ENCODE data around the gene DOCK4. TPM values are rescaled to one million over a fixed set of nuclear protein-coding genes. Genes with fewer than 3 reads are reported as not detected.

The DOCK4 gene
- total and polyA plus RNA-seq, 4 donors: 2.9 to 94.3 (median 20.0) TPM

- H3K9me3 ChIP-seq (ENCODE audit: control insufficient read depth, low read length): no peaks in the 10 kb centered on the region
- no peak for ATAC-seq (ENCODE audit: low FRiP score)
- no peak for DNase-seq
- intact Hi-C loops (cut with DNase I): no loop called here
- no peak overlapping the region for H3K4me3 ChIP-seq (ENCODE audit: low read length in 2 of 2)
- H3K4me1 ChIP-seq (ENCODE audit: control insufficient read depth in 1 of 2, insufficient read depth in 2 of 2, low read length in 2 of 2): peaks cover 0 to 1% of the 10 kb centered on the region in 2 donors
- H3K36me3 ChIP-seq (ENCODE audit: control insufficient read depth in 1 of 2, insufficient read depth in 2 of 2, low read length in 1 of 2): no peaks in the 10 kb centered on the region
- WGBS, 2 donors: 75 to 81% methylated on average over 4 of the region's 4 CpGs
- no peaks in the 10 kb centered on the region for H3K27me3 ChIP-seq (ENCODE audit: control insufficient read depth in 1 of 2, insufficient read depth in 2 of 2, low read length in 1 of 2)
- no peak overlapping the region for H3K27ac ChIP-seq (ENCODE audit: low read depth in 1 of 2, low read length in 2 of 2)
Measured at GRCh38 chr7:111750228-111750627, 456.0 kb downstream of the DOCK4 start.

GRCh38 chr7:111749625-111750024 is 456.6 kb downstream of the DOCK4 start:
- no peaks in the 10 kb centered on the region for H3K27me3 ChIP-seq (ENCODE audit: control insufficient read depth in 1 of 2, insufficient read depth in 2 of 2, low read length in 1 of 2)
- intact Hi-C loops (cut with DNase I): loop anchor here in 1 of 2 donors (10.0 kb wide), 2 partner anchors 665 to 1675 kb away; no protein-coding TSS in a partner anchor
- no peak overlapping the region for H3K4me3 ChIP-seq (ENCODE audit: low read length in 2 of 2)
- no peak for DNase-seq
- no peak overlapping the region for H3K27ac ChIP-seq (ENCODE audit: low read depth in 1 of 2, low read length in 2 of 2)
- no peak for ATAC-seq (ENCODE audit: low FRiP score)
- no peaks in the 10 kb centered on the region for H3K4me1 ChIP-seq (ENCODE audit: control insufficient read depth in 1 of 2, insufficient read depth in 2 of 2, low read length in 2 of 2)
- no peaks in the 10 kb centered on the region for H3K9me3 ChIP-seq (ENCODE audit: control insufficient read depth, low read length)
- WGBS, 2 donors: 96 to 97% methylated on average over 2 of the region's 2 CpGs
- H3K36me3 ChIP-seq (ENCODE audit: control insufficient read depth in 1 of 2, insufficient read depth in 2 of 2, low read length in 1 of 2): no peaks in the 10 kb centered on the region

GRCh38 chr7:111747718-111748117 is 458.5 kb downstream of the DOCK4 start:
- no peaks in the 10 kb centered on the region for H3K4me1 ChIP-seq (ENCODE audit: control insufficient read depth in 1 of 2, insufficient read depth in 2 of 2, low read length in 2 of 2)
- no peaks in the 10 kb centered on the region for H3K36me3 ChIP-seq (ENCODE audit: control insufficient read depth in 1 of 2, insufficient read depth in 2 of 2, low read length in 1 of 2)
- no peaks in the 10 kb centered on the region for H3K27me3 ChIP-seq (ENCODE audit: control insufficient read depth in 1 of 2, insufficient read depth in 2 of 2, low read length in 1 of 2)
- ATAC-seq (ENCODE audit: low FRiP score): no peak
- no peak for DNase-seq
- H3K9me3 ChIP-seq (ENCODE audit: control insufficient read depth, low read length): no peaks in the 10 kb centered on the region
- intact Hi-C loops (cut with DNase I): loop anchor here in 1 of 2 donors (10.0 kb wide), 2 partner anchors 667 to 1677 kb away; no protein-coding TSS in a partner anchor
- no peak overlapping the region for H3K27ac ChIP-seq (ENCODE audit: low read depth in 1 of 2, low read length in 2 of 2)
- H3K4me3 ChIP-seq (ENCODE audit: low read length in 2 of 2): no peak overlapping the region

- DNase-seq: no peak
Measured at GRCh38 chr7:111746950-111747349, 459.2 kb downstream of the DOCK4 start.

GRCh38 chr7:111744501-111745155 is 461.6 kb downstream of the DOCK4 start:
- H3K27ac ChIP-seq (ENCODE audit: low read depth in 1 of 2, low read length in 2 of 2): no peak overlapping the region
- no peak overlapping the region for H3K4me3 ChIP-seq (ENCODE audit: low read length in 2 of 2)
- WGBS, 2 donors: 17 to 18% methylated on average over 2 of the region's 2 CpGs
- ATAC-seq (ENCODE audit: low FRiP score) (no peak), DNase-seq (no peak)
- intact Hi-C loops (cut with DNase I): loop anchor here (5.0 to 10.0 kb wide), 4 partner anchors 670 to 1680 kb away; no protein-coding TSS in a partner anchor
- no peaks in the 10 kb centered on the region for H3K27me3 ChIP-seq (ENCODE audit: control insufficient read depth in 1 of 2, insufficient read depth in 2 of 2, low read length in 1 of 2)
- H3K36me3 ChIP-seq (ENCODE audit: control insufficient read depth in 1 of 2, insufficient read depth in 2 of 2, low read length in 1 of 2): no peaks in the 10 kb centered on the region
- H3K4me1 ChIP-seq (ENCODE audit: control insufficient read depth in 1 of 2, insufficient read depth in 2 of 2, low read length in 2 of 2): no peaks in the 10 kb centered on the region
- H3K9me3 ChIP-seq (ENCODE audit: control insufficient read depth, low read length): no peaks in the 10 kb centered on the region

More at GRCh38 chr7:111746950-111747349, 459.2 kb downstream of the DOCK4 start:
- ATAC-seq (ENCODE audit: low FRiP score): no peak
- Histone ChIP-seq H3K27me3 (ENCODE audit: control insufficient read depth in 1 of 2, insufficient read depth in 2 of 2, low read length in 1 of 2) (no peaks in the 10 kb centered on the region), H3K4me1 (ENCODE audit: control insufficient read depth in 1 of 2, insufficient read depth in 2 of 2, low read length in 2 of 2) (no peaks in the 10 kb centered on the region), H3K27ac (ENCODE audit: low read depth in 1 of 2, low read length in 2 of 2) (no peak overlapping the region), H3K36me3 (ENCODE audit: control insufficient read depth in 1 of 2, insufficient read depth in 2 of 2, low read length in 1 of 2) (no peaks in the 10 kb centered on the region), H3K9me3 (ENCODE audit: control insufficient read depth, low read length) (no peaks in the 10 kb centered on the region), H3K4me3 (ENCODE audit: low read length in 2 of 2) (no peak overlapping the region)
- intact Hi-C loops (cut with DNase I): loop anchor here in 1 of 2 donors (10.0 kb wide), 2 partner anchors 668 to 1678 kb away; no protein-coding TSS in a partner anchor
- 90 to 94% methylated on average over 4 of the region's 4 CpGs for WGBS, 2 donors

- intact Hi-C loops (cut with DNase I): loop anchor here (5.0 to 10.0 kb wide), 4 partner anchors 671 to 1681 kb away; no protein-coding TSS in a partner anchor
- Histone ChIP-seq H3K4me1 (ENCODE audit: control insufficient read depth in 1 of 2, insufficient read depth in 2 of 2, low read length in 2 of 2) (no peaks in the 10 kb centered on the region), H3K36me3 (ENCODE audit: control insufficient read depth in 1 of 2, insufficient read depth in 2 of 2, low read length in 1 of 2) (peaks cover 0 to 6% of the 10 kb centered on the region in 2 donors), H3K4me3 (ENCODE audit: low read length in 2 of 2) (no peak overlapping the region), H3K27ac (ENCODE audit: low read depth in 1 of 2, low read length in 2 of 2) (no peak overlapping the region), H3K9me3 (ENCODE audit: control insufficient read depth, low read length) (no peaks in the 10 kb centered on the region), H3K27me3 (ENCODE audit: control insufficient read depth in 1 of 2, insufficient read depth in 2 of 2, low read length in 1 of 2) (no peaks in the 10 kb centered on the region)
- 82% methylated on average over 7 of the region's 7 CpGs for WGBS, 2 donors
- DNase-seq (no peak), ATAC-seq (ENCODE audit: low FRiP score) (no peak)
Measured at GRCh38 chr7:111743244-111743847, 462.9 kb downstream of the DOCK4 start.

- intact Hi-C loops (cut with DNase I): loop anchor here (5.0 to 10.0 kb wide), 4 partner anchors 673 to 1683 kb away; no protein-coding TSS in a partner anchor
- no peak for DNase-seq
Measured at GRCh38 chr7:111741811-111742240, 464.4 kb downstream of the DOCK4 start.

GRCh38 chr7:111740942-111741341 is 465.3 kb downstream of the DOCK4 start:
- Histone ChIP-seq H3K9me3 (ENCODE audit: control insufficient read depth, low read length) (no peaks in the 10 kb centered on the region), H3K27me3 (ENCODE audit: control insufficient read depth in 1 of 2, insufficient read depth in 2 of 2, low read length in 1 of 2) (no peaks in the 10 kb centered on the region), H3K4me3 (ENCODE audit: low read length in 2 of 2) (no peak overlapping the region), H3K4me1 (ENCODE audit: control insufficient read depth in 1 of 2, insufficient read depth in 2 of 2, low read length in 2 of 2) (no peaks in the 10 kb centered on the region), H3K36me3 (ENCODE audit: control insufficient read depth in 1 of 2, insufficient read depth in 2 of 2, low read length in 1 of 2) (peaks cover 0 to 6% of the 10 kb centered on the region in 2 donors), H3K27ac (ENCODE audit: low read depth in 1 of 2, low read length in 2 of 2) (no peak overlapping the region)
- WGBS, 2 donors: 91 to 92% methylated on average over 3 of the region's 3 CpGs
- ATAC-seq (ENCODE audit: low FRiP score) (no peak), DNase-seq (no peak)
- intact Hi-C loops (cut with DNase I): loop anchor here (5.0 to 10.0 kb wide), 4 partner anchors 674 to 1684 kb away; no protein-coding TSS in a partner anchor

More at GRCh38 chr7:111741811-111742240, 464.4 kb downstream of the DOCK4 start:
- 31 to 35% methylated on average over 8 of the region's 8 CpGs for WGBS, 2 donors
- H3K4me1 ChIP-seq (ENCODE audit: control insufficient read depth in 1 of 2, insufficient read depth in 2 of 2, low read length in 2 of 2): no peaks in the 10 kb centered on the region
- ATAC-seq (ENCODE audit: low FRiP score): peak; percentile 72
- no peak overlapping the region for H3K27ac ChIP-seq (ENCODE audit: low read depth in 1 of 2, low read length in 2 of 2)
- H3K36me3 ChIP-seq (ENCODE audit: control insufficient read depth in 1 of 2, insufficient read depth in 2 of 2, low read length in 1 of 2): peaks cover 0 to 6% of the 10 kb centered on the region in 2 donors
- no peaks in the 10 kb centered on the region for H3K27me3 ChIP-seq (ENCODE audit: control insufficient read depth in 1 of 2, insufficient read depth in 2 of 2, low read length in 1 of 2)
- H3K9me3 ChIP-seq (ENCODE audit: control insufficient read depth, low read length): no peaks in the 10 kb centered on the region
- H3K4me3 ChIP-seq (ENCODE audit: low read length in 2 of 2): no peak overlapping the region
